GM19023 (cell line): ENCODE data around the gene INS.

Source experiments
- ATAC-seq: cut with Tn5 transposase; IDR thresholded peaks from one replicate; pipeline ENCODE4 v1.9.1; 2021; ENCODE audit warnings: mild to moderate bottlenecking, moderate library complexity; ENCODE audit not compliant: unreplicated experiment

INS gene

GRCh38 chr11:2149864-2150847, 10.9 kb downstream of the INS start:
- no peak for ATAC-seq

- no peak for ATAC-seq
These were observed 11.5 kb downstream of the INS start for GRCh38 chr11:2149460-2149859.

- no peak for ATAC-seq
These were observed 12.4 kb downstream of the INS start for GRCh38 chr11:2148595-2148994.

GRCh38 chr11:2147391-2147790, 13.6 kb downstream of the INS start:
- ATAC-seq, result no peak

- ATAC-seq, result no peak
These were observed 15.0 kb downstream of the INS start for GRCh38 chr11:2146051-2146450.

- ATAC-seq, result no peak
These were observed 16.3 kb downstream of the INS start for GRCh38 chr11:2144544-2145248.

- no peak for ATAC-seq
These were observed 17.0 kb downstream of the INS start for GRCh38 chr11:2143799-2144543.

GRCh38 chr11:2143477-2143798, 17.6 kb downstream of the INS start:
- no peak for ATAC-seq

- ATAC-seq, result no peak
These were observed 18.2 kb downstream of the INS start for GRCh38 chr11:2142762-2143202.

- ATAC-seq, result no peak
These were observed 18.7 kb downstream of the INS start for GRCh38 chr11:2142300-2142759.

- no peak for ATAC-seq
These were observed 20.3 kb downstream of the INS start for GRCh38 chr11:2140411-2141400.

GRCh38 chr11:2139621-2140337, 21.2 kb downstream of the INS start:
- no peak for ATAC-seq

GRCh38 chr11:2139123-2139521, 21.9 kb downstream of the INS start, which contains the start of gene IGF2:
Gene IGF2 (minus strand): TSS chr11:2139389. CDS start chr11:2135523, 3,866 bp downstream.
- no peak for ATAC-seq

GRCh38 chr11:2138431-2139122, 22.4 kb downstream of the INS start:
- ATAC-seq, result no peak

GRCh38 chr11:2138068-2138430, 23.0 kb downstream of the INS start:
- no peak for ATAC-seq

- no peak for ATAC-seq
These were observed 23.6 kb downstream of the INS start for GRCh38 chr11:2137202-2138067.

- no peak for ATAC-seq
These were observed 24.1 kb downstream of the INS start for GRCh38 chr11:2136952-2137201.
